Kidney epithelial cell (primary cell): Measurements from ENCODE around the gene KCNMB3. TPM values are rescaled to one million over a fixed set of nuclear protein-coding genes. Genes with fewer than 3 reads are reported as not detected.
"Not testable (repeated sequence)": the region's sequence is repeated elsewhere in the genome, so short reads cannot be mapped to it uniquely, and the experiment has no call there.

ENCODE experiments used
- DNase-seq: peaks from one replicate; pipeline ENCODE4 v3.0.0-alpha.2; 2010; ENCODE audit warnings: low read depth
- H3K27me3 ChIP-seq: 2 replicates; pipeline ENCODE4 v1.6.0; 2011; ENCODE audit warnings: low read length; ENCODE audit not compliant: control insufficient read depth, insufficient read depth
- H3K36me3 ChIP-seq: 2 replicates; pipeline ENCODE4 v1.5.1; 2011; ENCODE audit warnings: low read length; ENCODE audit not compliant: control insufficient read depth, insufficient read depth
- H3K4me3 ChIP-seq: 2 replicates; pipeline ENCODE4 v1.5.1; 2011; ENCODE audit warnings: low read depth, mild to moderate bottlenecking, control low read depth, low read length
- CTCF ChIP-seq: IDR thresholded peaks from 2 replicates; pipeline ENCODE4 v1.5.1; 2011; ENCODE audit warnings: mild to moderate bottlenecking, moderate library complexity, low read length, control low read depth, inconsistent platforms; ENCODE audit not compliant: insufficient read depth, poor library complexity, severe bottlenecking
- total RNA-seq: library from RNA; depleted of rRNA; stranded (reverse); fragments of >200 nt; gene quantifications from 2 replicates; pipeline ENCODE4 v1.2.3, GENCODE V29; 2015

Gene KCNMB3
- total RNA-seq, 1 donor from 2014 or later: 0.96 TPM

GRCh38 chr3:179260949-179261765 lies 10.2 kb upstream of the KCNMB3 start:
- peak overlapping the region; percentile 42 for H3K4me3 ChIP-seq
- H3K27me3 ChIP-seq: no peaks in the 10 kb centered on the region
- DNase-seq: peak; percentile 25
- TF ChIP-seq CTCF: no peak
- no peaks in the 10 kb centered on the region for H3K36me3 ChIP-seq

DNA sequence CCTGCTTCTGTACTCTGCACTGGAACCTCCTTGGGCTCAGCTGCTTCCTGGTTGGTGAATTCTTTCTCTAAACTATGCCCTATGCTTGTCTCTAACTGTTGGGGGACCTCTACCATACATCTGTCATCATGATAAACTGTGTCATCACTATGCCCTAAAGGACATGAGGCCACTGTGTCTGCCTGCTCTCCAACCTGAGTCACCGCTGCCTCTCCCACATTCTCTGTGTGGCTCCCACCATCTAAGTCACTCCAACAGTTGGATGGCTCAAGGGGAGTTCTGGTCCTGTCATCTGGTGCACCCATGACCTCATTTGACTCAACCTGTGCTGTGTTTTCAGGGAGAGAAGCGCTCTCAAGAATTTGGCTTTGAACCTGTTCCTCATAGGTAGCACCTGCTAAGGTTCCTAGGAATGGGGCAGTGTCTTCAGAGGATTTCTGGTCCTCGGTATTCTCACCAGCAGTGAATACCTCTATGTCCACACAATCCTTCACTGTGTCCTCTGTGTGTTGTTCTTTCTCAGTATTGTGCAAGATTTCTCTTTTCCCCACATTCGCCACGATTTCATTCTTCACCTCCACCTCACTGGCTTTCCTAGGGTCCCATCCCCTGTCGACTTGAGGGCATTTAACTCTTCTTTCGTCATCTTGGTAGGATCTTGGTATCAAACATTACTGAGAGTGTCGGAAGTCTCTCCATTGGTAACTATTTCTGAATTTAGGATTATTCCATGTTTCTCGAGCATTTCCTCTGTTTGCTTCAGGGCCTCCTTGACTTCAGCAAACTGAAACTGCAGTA lies 9.2 kb upstream of the KCNMB3 start:
- DNase-seq, H3K36me3 ChIP-seq, H3K27me3 ChIP-seq, H3K4me3 ChIP-seq: not testable (repeated sequence)

- Histone ChIP-seq H3K4me3 (no peak overlapping the region), H3K27me3 (no peaks in the 10 kb centered on the region), H3K36me3 (no peaks in the 10 kb centered on the region)
- DNase-seq: no peak
- TF ChIP-seq CTCF: no peak
Observed at GRCh38 chr3:179258820-179259219, 7.9 kb upstream of the KCNMB3 start.

GRCh38 chr3:179257742-179258141 lies 6.8 kb upstream of the KCNMB3 start:
- not testable (repeated sequence) for H3K27me3 ChIP-seq, H3K4me3 ChIP-seq, DNase-seq, H3K36me3 ChIP-seq

DNA sequence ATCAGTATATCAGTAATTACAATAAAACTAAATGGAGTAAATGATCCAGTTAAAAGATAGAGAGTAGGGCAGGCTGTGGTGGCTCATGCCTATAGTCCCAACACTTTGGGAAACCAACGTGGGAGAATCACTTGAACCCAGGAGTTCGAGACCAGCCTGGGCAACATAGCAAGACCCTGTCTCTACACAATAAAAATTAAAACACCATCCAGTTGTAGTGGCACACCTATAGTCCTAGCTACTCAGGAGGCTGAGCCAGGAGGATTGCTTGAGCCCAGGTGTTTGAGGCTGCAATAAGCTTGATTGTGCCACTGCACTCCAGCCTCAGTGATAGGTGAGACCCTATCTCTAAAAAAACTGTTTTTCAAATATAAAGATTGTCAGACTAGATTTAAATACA lies 5.9 kb upstream of the KCNMB3 start:
- no peak for TF ChIP-seq CTCF

GRCh38 chr3:179247289-179248015 lies 3.5 kb downstream of the KCNMB3 start:
- DNase-seq: no peak
- Histone ChIP-seq H3K27me3 (no peaks in the 10 kb centered on the region), H3K4me3 (no peak overlapping the region), H3K36me3 (no peaks in the 10 kb centered on the region)
- TF ChIP-seq CTCF: no peak

More for the DNA sequence above, 5.9 kb upstream of the KCNMB3 start:
- no peak for DNase-seq
- Histone ChIP-seq H3K27me3 (no peaks in the 10 kb centered on the region), H3K36me3 (no peaks in the 10 kb centered on the region), H3K4me3 (no peak overlapping the region)
